22Rv1 (cell line): Measurements from ENCODE around the gene GPAT3.

Experiments used
- CTCF ChIP-seq: fragments of 450-650 bp; IDR thresholded peaks from 2 replicates; pipeline ENCODE4 v1.5.1; 2017; ENCODE audit warnings: mild to moderate bottlenecking
- ZFX ChIP-seq: fragments of 450-650 bp; IDR thresholded peaks from 2 replicates; pipeline ENCODE4 v1.6.1; 2017; ENCODE audit warnings: antibody characterized with exemption, borderline replicate concordance

GRCh38 chr4:83605744-83606172 is 69.8 kb downstream of the GPAT3 start:
- TF ChIP-seq CTCF (no peak), ZFX (no peak)
